ENCODE data around the gene RGPD3. TPM values are rescaled to one million over a fixed set of nuclear protein-coding genes. Genes with fewer than 3 reads are reported as not detected.

The RGPD3 gene
- 0.22 and 0.29 TPM in 2 replicates for total RNA-seq

GRCh38 chr2:106468107-106468506 is at the start of gene RGPD3:
Gene RGPD3, minus strand, starts transcription at chr2:106468413. Its CDS starts 125 bp downstream, at chr2:106468288.

GRCh38 chr2:106486551-106487385 is 18.6 kb upstream of the RGPD3 start, which contains the start of gene CD8B2:
Gene CD8B2, plus strand, starts transcription at chr2:106487364. Its CDS starts 63 bp downstream, at chr2:106487427.

Other genes with a start within 250 kb of the RGPD3 start
- gene CD8B2, start 19.0 kb upstream of the RGPD3 start, total RNA-seq, result not detected in 2 replicates

Measured in placental pericyte (primary cell).